NCI-H1694 treated with DMSO at 0.1 percent for 48 hours (cell line): ENCODE measurements around the gene TSPAN3.

Experiments
- DNase-seq: peaks from one replicate; lab custom pipeline; 2025; lab: John Stamatoyannopoulos, UW

Gene TSPAN3

GRCh38 chr15:77084436-77084835, 13.5 kb upstream of the TSPAN3 start:
- DNase-seq: no peak

DNA sequence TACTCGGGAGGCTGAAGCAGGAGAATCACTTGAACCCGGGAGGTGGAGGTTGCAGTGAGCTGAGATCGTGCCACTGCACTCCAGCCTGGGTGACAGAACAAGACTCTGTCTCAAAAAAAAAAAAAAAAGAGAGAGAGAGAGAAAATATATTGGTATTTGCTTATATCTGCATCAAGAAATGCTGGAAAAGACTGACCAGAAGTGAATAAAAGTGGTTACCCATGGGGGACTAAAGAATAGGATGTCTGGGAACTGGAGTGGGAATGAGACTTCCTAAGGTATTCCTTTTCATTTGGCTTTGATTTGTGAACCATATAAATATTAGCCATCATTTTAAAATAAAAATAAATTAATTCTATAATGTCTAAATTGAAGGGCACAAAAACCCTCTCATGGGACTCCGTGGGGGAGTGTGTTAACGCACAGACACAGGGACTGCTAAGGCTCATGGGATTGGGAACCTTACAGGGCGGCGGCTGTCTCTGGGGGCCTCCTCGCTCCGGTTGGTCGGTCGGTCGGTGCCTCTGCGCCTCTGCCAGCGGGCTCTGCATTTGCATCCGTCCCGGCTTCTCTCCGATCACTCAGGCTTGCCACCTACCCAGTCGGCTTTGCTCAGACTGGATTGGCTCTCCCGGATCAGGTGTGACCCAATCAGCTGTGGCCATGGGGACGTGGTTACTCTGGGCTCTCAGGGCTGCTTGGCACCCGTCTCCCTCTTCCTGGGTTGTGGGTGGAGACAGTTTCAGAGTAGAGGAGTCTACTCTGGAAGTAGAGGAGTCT, 12.7 kb upstream of the TSPAN3 start:
- peak; percentile 59 for DNase-seq

GRCh38 chr15:77081971-77082370, 11.1 kb upstream of the TSPAN3 start:
- no peak for DNase-seq

DNA sequence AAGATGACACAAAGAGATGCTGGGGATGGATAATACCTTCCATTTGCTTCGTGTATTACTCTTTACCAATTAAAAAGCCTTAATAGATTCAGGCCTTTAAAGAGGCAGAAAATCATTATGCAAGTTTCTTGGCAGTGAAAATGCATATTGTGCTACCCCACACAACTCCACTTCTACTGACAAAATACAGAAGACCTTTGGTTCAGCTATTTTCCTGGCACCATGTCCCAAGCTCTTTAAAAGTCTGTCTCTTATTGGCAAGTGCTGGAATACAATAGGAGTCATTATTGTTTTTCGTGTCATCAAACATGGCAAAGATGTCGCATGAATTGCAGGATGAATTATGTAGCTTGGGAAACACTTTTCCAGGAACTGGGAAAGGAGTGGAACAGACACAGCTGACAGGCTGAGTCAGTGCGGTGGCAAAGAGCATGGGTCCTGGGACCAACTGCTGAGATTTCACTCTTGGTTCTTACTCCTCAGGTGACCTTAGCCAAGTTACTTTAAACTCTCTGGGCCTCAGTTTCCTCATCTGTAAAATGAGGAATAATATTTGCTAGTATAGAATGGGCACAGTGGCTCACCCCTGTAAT, 5.5 kb upstream of the TSPAN3 start:
- DNase-seq: no peak

DNA sequence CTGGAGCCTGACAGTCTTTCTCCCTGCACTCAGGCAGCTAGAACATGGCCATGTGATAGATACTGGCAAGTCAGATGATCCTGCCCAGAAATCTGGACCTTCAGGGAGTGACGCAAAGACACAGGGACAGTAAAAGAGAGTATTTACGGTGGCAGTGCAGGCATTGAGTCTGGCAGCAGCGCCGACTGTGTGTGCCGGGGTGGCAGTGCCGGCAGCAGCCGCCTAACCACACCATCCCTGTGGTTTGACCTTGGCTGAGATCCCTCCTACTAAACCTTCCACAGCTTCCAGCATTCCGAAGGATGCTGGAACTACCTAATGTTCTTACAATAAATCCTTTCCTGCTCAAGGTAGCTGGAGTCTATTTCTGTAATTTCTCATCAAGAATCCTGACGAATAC, 4.6 kb upstream of the TSPAN3 start:
- DNase-seq: no peak

DNA sequence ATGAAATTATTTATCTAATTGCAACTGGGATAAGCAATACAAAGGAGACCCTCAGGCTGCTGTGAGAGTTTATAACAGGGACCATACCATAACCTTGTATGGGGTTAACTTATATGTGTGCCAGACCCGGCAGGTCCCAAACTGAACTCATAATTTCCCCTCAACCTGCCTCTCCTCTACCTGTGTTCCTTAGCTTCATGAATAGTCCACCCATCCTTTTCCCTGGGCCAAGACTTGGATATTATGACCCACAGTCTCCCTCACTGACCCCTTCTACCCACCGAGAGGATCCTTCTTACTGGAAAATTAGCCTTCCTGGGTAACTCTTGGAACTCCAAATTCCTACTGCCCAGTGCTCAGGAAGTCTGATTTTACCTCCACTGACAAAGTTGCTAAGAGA, 3.4 kb upstream of the TSPAN3 start:
- DNase-seq: no peak

GRCh38 chr15:77071305-77072223, 655 bp upstream of the TSPAN3 start:
- no peak for DNase-seq

- no peak for DNase-seq
These were observed 772 bp downstream of the TSPAN3 start for GRCh38 chr15:77070180-77070494.

DNA sequence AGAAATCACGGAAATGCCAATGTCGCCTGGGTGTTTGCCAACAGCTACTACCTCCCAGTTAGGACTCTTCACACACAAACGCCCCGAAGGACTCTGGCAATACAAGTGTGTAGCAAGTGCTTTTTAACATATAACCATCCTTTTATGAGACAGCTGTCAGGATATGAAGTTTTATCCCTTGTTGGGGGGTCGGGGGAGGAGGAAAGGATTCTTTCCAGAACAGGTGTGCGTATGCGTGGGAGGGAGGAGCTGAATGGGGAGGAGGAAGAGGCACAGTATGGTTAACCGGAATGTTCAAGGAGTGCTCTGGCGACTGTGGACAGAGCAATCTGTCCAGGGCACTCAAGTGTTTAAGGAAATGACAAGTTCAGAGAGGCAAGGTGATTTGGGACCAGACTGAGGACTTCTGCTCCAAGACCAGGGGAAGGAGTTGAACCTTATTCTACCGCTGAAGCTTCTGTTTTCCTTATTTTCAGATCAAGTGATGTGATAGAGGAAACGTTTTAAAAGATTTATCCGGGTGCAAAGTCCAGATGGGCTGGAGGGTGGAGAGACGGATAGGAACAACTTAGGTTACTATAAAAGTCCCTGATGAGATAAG, 1.3 kb downstream of the TSPAN3 start:
- DNase-seq: no peak

DNA sequence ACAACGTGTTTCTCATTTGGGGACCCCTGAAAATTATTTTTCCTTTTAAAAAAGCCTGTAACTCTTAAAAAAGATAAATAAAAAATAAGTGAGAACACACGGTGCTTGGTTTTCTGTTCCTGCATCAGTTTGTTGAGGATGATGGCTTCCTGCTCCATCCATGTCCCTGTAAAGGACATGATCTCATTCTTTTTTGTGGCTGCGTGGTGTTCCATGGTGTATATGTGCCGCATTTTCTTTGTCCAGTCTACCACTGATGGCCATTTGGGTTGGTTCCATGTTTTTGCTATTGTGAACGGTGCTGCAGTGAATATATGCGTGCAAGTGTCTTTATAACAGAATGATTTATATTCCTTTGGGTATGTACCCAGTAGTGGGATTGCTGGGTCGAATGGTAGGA, 2.3 kb downstream of the TSPAN3 start:
- no peak for DNase-seq

GRCh38 chr15:77067691-77068367, 3.1 kb downstream of the TSPAN3 start:
- no peak for DNase-seq

- DNase-seq: no peak
These were observed 3.8 kb downstream of the TSPAN3 start for GRCh38 chr15:77066971-77067690.

- DNase-seq: no peak
These were observed 6.2 kb downstream of the TSPAN3 start for GRCh38 chr15:77064539-77065308.

GRCh38 chr15:77064063-77064462, 6.8 kb downstream of the TSPAN3 start:
- DNase-seq: no peak

GRCh38 chr15:77063249-77063648, 7.7 kb downstream of the TSPAN3 start:
- DNase-seq: no peak

GRCh38 chr15:77060546-77060945, 10.4 kb downstream of the TSPAN3 start:
- DNase-seq: no peak

GRCh38 chr15:77059786-77060361, 11.0 kb downstream of the TSPAN3 start:
- no peak for DNase-seq

GRCh38 chr15:77058468-77058867, 12.4 kb downstream of the TSPAN3 start:
- DNase-seq: no peak

DNA sequence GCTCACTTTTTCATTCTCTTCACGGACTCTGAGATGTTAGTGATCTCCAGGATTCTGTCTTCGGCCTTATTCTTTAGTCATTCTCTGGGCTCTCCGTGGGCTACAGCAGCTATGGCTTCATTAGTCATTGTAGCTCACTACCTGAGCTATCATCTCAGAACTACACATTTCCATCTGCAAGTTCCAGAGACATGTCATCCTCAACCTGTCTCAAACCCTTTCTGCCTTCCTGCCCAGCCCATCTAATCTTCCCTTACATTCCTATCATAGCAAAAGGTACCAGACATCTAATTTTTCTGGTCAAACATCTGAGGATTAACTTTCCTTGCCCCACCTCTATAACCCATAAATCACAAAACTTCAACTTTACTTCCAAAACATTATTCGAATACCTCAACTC, 13.2 kb downstream of the TSPAN3 start:
- DNase-seq: no peak

DNA sequence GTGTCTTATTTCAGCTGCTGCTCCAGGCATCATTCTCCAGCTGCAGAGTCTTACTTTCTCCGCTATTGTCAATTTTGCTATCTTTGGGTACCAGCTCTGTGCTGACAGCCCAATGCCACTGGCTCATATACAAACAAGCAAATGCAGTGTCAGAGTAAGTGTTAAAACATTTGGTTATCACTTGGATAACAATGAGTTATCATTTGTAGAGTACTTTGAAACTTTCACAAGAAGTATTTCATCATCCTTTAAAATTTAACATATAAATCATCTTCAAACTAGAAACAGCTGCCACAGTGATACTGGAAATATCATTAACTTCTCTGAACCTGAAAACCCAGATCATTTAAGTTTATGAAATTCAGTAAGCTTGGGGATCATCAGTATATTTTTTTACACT, 13.8 kb downstream of the TSPAN3 start:
- no peak for DNase-seq
